HPDE6-E6E7 (cell line): ENCODE measurements around the gene ANK2.

Source experiments
- DNase-seq: peaks from one replicate; pipeline ENCODE4 v3.0.0; 2011; ENCODE audit warnings: missing footprints; ENCODE audit errors: extremely low spot score

Gene ANK2

DNA sequence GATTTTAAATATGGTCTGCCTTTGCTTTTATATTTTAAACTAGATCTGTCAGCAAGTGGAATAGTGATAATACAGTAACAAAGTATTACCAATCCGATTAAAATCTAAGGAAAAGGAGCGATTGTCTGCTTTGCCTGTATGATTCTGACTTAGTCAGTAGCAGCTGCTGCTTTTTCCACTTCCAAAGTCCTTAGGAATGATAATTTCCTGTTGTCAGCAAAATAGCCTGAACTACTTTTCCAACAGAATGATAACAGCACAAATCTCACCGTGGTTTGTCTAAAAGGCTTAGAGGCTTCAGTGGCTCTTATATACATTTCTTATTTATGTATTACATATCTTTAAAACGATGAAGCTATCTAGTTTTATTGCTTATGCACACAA lies 290.0 kb downstream of the ANK2 start:
- DNase-seq: no peak

DNA sequence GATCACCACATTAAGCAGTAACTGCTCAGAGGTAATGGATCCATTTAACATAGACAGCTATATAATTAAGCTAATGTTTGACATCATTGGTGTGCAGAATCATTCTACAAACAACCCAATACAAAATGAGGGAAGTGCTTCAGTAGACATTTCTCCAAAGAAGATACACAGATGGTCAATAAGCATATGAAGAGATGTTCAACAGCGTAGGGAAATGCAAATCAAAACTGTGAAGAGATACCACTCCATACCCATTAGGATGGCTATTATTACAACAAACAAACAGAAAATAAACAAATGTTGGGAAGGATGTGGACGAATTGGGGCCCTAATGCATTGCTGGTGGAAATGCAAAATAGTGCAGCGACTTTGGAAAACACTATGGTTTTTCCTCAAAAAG lies 294.6 kb downstream of the ANK2 start:
- no peak for DNase-seq

DNA sequence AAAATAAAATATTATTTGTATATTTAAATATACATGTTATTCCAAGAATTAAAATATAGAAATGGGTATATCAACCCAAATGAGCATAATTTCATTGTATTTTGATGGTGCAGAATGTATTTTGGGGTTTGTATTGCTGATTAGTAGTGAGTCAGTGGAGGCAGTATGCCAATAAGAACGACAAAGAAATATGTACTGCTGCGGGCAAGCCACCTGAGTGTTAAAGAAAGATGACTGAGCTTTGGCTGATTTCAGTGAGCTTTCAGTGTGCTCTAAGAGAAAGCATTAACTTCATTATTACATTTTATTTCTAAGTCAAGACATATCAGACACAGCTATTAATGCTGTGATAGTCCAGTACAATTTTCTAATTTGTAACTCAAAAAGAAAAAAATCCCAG lies 297.8 kb downstream of the ANK2 start:
- DNase-seq: no peak

DNA sequence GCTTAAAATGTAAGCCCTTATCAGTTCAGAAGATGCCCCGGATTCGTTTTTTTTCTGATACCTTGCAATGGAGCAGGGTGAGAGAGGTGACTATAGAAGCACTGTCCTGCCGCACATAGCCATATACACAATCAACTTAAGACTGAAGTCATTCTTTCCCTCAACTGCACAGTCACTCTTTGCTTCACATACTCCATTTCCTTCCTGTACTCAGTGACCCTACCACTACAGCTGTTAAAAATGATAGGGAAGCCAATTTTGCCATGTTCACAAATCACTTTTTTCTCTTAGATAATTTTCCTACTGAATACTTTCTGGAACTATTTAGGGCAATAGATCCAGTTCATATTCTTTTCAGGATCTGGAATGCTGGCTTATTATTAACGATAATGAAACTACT lies 300.0 kb downstream of the ANK2 start:
- no peak for DNase-seq

DNA sequence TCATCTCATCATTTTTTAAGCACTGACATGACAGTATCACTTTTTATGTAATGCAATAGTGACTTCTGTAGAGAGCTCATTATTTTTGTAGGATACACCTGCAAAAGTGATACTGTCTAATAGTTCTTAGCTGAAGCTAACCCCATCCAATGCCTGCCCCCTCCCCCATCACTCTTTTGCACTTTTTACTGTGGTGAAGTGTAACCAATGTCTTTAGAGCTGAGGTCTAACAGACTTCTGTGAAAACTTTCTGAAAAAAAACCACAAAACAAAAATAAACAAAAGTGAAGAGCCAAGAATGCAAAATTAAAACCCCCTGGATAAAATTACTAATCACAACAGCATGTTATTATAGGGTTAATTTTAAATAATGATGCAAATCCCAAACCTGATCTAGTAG lies 301.1 kb downstream of the ANK2 start:
- DNase-seq: no peak

DNA sequence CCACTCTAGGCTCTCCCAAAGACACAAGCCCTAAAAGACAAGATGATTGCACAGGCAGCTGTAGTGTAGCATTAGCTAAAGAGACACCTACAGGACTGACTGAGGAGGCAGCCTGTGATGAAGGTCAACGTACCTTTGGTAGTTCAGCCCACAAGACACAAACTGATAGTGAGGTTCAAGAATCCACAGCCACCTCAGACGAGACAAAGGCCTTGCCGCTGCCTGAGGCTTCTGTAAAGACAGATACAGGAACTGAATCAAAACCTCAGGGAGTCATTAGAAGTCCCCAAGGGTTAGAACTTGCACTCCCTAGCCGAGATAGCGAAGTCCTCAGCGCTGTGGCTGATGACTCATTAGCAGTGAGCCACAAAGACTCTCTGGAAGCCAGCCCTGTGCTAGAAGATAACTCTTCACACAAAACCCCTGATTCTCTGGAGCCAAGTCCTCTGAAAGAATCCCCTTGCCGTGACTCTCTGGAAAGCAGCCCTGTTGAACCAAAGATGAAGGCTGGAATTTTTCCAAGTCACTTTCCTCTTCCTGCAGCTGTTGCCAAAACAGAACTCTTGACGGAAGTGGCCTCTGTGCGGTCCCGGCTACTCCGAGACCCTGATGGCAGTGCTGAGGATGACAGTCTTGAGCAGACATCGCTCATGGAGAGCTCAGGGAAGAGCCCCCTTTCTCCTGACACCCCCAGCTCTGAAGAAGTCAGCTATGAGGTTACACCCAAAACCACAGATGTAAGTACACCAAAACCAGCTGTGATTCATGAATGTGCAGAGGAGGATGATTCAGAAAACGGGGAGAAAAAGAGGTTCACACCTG lies 306.3 kb downstream of the ANK2 start:
- peak; percentile 58 for DNase-seq

DNA sequence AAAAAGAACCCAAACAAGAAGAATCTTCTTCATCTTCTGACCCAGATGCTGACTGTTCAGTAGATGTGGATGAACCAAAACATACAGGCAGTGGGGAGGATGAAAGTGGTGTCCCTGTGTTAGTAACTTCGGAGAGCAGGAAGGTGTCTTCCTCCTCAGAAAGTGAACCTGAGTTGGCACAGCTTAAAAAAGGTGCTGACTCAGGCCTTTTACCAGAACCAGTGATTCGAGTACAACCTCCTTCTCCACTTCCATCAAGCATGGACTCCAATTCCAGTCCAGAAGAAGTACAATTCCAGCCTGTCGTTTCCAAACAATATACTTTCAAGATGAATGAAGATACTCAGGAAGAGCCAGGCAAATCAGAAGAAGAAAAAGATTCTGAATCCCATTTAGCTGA lies 307.0 kb downstream of the ANK2 start:
- DNase-seq: no peak

DNA sequence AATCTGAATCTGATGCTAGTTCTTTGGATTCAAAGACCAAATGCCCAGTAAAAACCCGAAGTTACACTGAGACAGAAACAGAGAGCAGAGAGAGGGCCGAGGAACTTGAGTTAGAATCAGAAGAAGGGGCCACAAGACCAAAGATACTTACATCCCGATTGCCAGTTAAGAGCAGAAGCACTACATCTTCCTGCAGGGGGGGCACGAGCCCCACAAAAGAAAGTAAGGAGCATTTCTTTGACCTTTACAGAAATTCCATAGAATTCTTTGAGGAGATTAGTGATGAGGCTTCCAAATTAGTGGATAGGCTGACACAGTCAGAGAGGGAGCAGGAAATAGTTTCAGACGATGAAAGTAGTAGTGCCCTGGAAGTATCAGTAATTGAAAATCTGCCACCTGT lies 309.3 kb downstream of the ANK2 start:
- no peak for DNase-seq

DNA sequence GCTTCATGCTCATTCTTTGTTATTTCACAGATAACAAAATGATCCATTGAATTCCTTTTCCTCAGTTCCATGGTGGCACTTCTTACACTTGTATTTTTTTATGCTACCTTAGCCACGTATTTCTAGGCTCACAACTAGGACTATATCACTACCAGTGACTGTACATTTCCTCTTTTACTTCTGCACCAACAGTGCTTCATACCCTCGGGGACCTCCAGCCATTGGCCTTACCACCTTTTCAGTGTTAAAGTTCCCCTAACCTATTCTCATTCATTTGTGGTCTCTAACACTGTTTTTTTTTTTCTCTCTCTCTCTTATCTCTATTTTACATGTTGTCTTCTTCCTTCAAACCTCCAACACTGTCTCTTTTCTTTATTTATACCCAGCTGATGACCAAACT lies 315.9 kb downstream of the ANK2 start:
- DNase-seq: no peak

DNA sequence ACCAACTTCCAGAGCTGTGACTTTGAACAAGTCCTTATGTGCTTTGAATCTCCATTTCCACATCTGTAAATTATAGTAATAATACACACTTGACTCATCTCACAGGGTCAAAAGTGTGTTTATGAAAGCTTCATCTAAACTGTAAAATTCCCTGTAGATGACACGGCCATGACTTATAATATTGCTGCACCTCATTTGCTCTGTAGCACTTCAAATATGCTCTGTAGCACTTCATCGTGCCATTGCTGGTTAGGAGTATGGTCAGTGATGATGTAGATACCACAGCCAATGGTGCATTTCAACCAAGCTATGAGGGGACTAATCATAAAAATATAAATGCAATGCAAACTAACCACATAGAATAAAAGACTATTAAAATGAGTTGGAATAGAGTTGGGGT lies 318.6 kb downstream of the ANK2 start:
- DNase-seq: no peak

DNA sequence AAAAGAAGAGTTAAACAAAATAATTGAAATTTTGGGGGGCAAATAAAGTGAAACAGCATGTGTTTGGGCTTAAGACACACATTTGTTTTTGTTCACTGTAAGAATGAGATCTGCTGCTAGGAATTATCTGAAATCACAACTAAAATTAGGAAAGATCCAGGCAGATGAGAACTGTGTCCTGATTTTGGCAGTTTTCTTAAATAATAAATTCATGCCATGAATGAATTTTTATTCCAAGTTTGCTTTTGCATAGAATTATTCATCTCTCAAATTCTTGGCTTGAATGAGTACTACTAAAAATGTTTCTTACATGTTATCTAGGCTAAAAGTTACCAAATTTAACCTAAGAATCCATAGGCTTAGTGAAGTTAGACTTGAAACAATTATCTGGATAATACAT lies 321.7 kb downstream of the ANK2 start:
- no peak for DNase-seq

DNA sequence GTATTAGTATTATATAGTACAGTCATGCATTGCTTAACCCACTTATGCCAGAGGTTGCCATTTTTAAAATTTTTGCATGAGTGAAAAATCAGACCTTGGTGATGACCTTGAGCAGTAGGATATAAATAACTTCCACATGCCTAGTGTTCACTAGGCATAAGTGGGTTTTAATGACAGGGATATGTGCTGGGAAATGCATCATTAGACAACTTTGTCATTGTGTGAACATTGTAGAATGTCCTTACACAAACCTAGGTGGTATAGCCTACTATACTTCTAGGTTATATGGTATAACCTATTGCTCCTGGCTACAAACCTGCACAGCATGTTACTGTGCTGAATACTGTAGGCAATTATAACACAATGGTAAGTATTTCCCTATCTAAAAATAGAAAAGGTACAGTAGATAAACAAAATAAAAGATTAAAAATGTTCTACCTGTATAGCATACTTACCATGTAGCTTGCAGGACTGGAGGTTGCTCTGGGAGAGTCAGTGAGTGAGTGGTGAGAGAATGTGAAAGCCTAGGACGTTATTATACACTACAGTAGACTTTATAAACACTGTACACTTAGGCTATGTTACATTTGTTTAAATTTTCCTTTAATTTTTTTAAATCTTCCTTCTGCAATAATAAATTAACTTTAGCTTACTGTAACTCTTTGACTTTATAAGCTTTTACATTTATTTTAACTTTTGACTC lies 326.7 kb downstream of the ANK2 start:
- no peak for DNase-seq

DNA sequence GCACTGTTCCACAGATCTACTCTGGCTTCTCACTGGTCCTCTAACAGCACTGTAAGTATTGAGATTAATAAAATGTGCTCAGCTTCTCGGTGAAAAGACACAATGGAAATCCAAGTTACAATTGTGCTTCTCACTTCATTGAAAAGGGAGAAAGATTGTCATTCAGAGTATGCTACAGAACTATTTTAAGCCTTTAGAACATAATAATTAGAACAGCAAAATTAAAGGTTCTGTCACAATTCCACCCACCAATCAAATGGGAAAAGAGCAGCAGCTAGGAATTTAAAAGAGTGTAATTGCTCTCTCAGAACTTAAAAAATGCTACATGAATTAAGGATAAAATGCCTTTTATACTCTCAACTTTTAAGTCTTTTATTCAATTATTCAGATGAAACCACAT lies 329.4 kb downstream of the ANK2 start:
- DNase-seq: no peak

DNA sequence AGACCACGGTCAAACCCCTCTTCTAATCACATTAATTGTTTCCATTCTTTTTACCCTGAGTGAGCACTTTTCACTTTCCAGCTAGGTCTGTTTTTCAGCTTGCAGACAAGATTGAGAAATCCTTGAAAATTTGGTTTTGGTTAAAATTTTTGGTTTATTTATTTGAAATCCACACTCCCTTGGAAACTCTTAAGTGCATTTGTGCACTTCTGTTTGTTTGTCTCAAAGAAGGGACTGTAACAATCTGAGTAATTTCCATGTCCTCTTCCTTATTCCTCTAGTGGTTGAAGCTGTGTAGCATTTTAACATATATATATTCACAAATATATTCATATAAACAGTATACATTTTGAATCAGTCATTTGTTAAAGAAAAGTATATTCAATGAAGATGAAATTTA lies 333.3 kb downstream of the ANK2 start:
- no peak for DNase-seq

DNA sequence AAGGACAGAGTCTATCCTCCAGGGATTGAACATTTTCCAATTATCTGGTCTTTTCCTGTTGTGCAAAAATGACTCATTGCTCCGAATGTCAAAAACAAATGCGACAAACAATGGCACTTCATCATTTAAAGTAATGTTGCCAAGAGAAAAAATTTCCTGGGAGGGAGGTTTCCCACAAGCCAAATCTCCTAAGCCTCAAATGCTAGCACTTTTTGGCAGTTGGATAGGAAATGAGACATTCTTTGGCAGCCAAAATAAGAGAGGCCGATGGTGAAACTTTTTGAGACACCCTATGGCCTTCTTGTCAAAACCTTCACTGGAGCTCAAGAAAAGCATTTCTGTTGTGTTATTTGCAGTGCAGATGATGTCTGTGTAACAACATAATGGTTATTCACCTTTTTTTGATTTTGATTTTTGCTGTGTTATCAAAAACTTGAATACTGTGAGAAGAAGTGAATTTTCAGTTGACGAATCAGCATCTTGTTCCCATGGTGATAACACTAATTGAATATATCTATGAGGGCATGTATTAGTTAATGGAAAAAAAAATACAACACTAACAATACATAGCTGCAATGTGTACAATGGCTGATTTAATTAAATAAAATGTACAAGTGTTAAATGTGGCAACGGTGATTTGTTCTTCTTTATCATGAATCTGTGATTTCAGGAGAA lies 333.8 kb downstream of the ANK2 start:
- DNase-seq: no peak

DNA sequence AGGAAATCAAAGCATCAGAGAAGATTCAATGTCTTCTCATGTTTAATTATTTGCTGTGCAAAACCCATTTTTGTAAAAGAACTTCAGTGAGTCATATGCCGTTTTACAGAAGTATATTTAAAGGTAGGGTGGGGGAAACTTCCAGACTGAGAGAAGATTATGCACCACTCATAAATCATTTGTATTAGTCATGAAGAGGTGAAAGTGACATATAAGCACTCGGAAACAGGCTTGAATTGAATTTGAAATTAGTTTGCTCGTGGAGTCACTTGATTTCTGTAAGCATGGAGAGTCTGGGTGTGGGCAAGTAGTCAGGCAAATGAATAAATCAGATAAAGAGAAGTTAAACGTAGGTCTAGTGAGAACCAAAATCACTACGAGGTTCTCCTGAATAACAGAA lies 335.1 kb downstream of the ANK2 start:
- peak; percentile 25 for DNase-seq

DNA sequence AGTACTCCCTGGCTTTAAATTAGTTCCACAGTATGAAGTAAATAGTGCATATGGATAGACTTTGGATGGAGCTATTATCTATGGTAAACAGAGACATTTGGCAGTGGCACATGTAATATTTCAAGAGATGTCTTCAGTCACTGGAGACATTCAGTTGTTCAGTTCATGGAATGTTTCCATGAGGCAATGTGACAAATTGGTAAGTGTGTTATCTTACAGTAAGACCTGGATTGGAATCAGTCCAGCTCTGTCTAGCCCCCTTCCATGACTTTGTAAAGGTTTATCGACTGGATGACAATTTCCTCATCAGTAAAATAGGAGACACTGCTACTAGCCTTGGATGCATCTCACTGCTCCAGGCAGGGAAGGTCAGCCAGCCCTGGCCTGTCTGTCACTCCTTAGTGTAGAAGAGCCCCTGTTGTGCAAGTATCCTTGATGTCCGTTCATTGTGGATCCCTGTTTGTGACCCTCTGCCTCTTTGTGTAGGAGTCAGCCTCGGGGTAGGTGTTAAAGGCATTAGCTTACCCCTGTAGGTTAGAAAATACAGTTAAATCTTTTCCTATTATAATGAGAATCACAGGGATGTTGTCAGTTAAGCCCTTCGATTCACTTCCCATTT lies 335.9 kb downstream of the ANK2 start:
- no peak for DNase-seq

DNA sequence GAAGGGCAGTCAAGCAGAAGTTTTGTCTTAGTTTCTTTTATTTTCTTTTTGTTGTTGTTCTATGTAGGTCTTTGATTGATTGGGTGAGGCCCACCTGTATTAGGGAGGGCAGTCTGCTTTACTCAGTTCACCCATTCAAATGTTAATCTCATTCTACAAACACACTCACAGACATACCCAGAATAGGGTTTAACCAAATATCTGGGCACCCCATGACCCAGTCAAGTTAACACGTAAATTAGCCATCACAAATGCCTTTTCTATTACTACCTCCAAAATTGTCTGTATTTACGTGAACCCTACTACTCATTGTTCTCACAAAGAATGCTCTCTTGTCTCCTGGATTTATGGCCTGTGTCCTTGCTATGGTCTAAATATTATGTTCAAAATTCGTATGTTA lies 339.7 kb downstream of the ANK2 start:
- no peak for DNase-seq

DNA sequence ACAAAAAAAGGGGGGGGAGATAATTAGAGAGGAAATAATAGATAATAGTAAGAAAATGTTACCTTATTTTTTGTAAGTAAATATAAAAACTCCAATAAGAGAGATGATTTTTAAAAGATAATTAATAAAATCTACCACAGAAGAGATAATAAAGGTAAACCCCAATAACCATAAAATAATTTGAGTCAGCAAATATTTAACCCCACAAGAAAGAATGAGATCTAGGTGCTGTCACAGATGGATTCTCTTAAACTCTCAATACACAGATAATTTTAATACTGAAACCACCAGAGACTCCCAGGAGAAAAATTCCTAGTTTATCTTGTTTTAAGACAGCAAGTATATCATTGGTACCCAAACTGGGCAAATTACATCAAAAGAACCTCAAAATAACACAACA lies 341.4 kb downstream of the ANK2 start:
- DNase-seq: no peak

DNA sequence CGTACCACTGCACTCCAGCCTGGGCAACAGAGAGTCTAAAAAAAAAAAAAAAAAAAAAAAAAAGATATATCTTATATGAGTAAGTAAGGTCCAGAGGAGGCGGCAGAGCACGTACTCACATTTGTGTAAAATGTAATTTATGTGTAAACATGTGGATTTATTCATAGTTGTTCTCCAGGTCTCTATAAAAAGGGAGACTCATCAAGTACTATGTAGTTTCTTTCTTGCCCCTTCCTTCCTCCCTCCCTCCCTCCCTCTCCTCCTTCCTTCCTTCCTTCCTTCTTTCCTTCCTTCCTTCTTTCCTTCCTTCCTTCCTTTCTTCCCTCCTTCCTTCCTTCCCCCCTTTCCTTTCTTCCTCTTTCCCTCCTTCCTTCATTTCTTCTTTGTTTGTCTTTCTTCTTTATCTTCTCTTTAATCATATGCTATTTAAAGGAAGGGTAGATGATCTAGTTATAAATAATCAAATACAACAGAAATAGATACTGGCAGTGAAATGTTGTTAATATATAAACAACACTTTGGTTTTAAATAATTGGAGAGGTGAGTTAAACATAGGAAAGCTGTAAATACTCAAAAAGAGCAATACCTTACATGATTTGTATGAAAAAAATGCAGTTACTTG lies 344.8 kb downstream of the ANK2 start:
- DNase-seq: no peak

DNA sequence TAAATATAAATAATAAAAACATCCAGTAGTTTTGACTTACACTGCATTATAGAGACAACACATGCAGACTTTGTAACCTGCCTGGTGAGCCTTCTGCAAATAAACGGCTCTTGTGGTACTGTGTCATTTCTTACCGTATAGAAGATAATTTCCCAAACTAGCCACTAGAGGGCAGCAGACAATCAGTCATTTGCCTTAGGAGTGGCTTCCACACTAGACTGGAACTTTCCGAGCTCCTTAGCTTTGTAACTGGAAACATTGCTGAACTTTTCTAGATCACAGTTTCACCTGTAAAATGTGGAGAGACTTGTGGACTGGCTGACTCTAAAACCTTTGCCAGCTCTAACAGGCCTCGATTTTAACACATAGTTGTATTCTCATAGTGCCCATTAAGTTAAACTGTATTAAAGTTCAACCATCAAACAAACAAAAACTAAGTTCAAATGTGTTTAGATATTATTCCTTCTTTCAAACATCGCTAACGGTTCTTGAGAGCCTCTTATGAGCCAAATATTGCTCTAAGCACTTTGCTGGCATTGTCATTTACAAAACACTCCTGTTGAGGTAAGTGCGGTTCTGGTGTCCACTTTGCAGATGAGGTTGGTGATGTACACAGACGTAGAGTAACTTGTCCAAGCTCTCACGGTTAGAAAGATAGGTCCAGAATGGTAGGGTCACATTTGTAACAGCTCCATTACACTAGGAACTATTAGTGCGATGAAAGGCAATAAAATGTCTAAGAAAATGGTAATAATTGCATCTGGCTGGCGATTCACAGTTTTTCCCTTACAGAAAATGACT lies 345.5 kb downstream of the ANK2 start:
- peak; percentile 46 for DNase-seq
